Upper lobe of left lung (tissue), 6 donors: Measurements from ENCODE around the gene DCX. TPM values are rescaled to one million over a fixed set of nuclear protein-coding genes. Genes with fewer than 3 reads are reported as not detected.

Source experiments
- ATAC-seq, 2 donors: fragments of 200-7000 bp; cut with Tn5 transposase; one replicate each; pipeline ENCODE4 v1.9.1; 2022; ENCODE audit warnings: mild to moderate bottlenecking in 2 of 2, moderate library complexity in 2 of 2; ENCODE audit not compliant: low FRiP score in 2 of 2
- DNase-seq, 2 donors: peaks; one replicate each; pipeline ENCODE4 v3.0.0-alpha.2; 2019 to 2020
- H3K27ac ChIP-seq, 4 donors: fragments of 200-600 bp; sonication (generic); one replicate each; pipeline ENCODE4 v1.5.1; 2016 to 2019
- H3K27me3 ChIP-seq, 4 donors: fragments of 200-600 bp; sonication (generic); one replicate each; pipeline ENCODE4 v1.5.1; 2017 to 2019
- H3K36me3 ChIP-seq, 4 donors: fragments of 200-600 bp; sonication (generic); one replicate each; pipeline ENCODE4 v1.5.1; 2016 to 2019
- H3K4me1 ChIP-seq, 4 donors: fragments of 200-600 bp; sonication (generic); one replicate each; pipeline ENCODE4 v1.5.1; 2018 to 2019
- H3K4me3 ChIP-seq, 4 donors: fragments of 200-600 bp; sonication (generic); one replicate each; pipeline ENCODE4 v1.5.1; 2017 to 2019; ENCODE audit warnings: mild to moderate bottlenecking in 2 of 4, moderate library complexity in 1 of 4
- H3K9me3 ChIP-seq, 4 donors: fragments of 200-600 bp; sonication (generic); one replicate each; pipeline ENCODE4 v1.5.1; 2018 to 2019
- CTCF ChIP-seq, 6 experiments: fragments of 450-650 bp in 4 of 6; fragments of 200-600 bp in 2 of 6; sonication (generic) in 2 of 6; IDR thresholded peaks; one replicate each; pipeline ENCODE4 v1.5.1; 2016 to 2019; ENCODE audit warnings: antibody characterized with exemption in 6 of 6
- EP300 ChIP-seq, 4 donors: sonication (generic); formaldehyde crosslinking; IDR thresholded peaks; one replicate each; pipeline ENCODE4 v1.5.1; 2017; ENCODE audit warnings: antibody characterized with exemption in 4 of 4, control low read depth in 2 of 4
- POLR2A ChIP-seq, 4 donors: fragments of 450-650 bp; IDR thresholded peaks; one replicate each; pipeline ENCODE4 v1.5.1; 2016 to 2017; ENCODE audit warnings: antibody characterized with exemption in 4 of 4, mild to moderate bottlenecking in 2 of 4
- POLR2AphosphoS5 ChIP-seq, 2 donors: sonication (generic); formaldehyde crosslinking; IDR thresholded peaks; one replicate each; pipeline ENCODE4 v1.5.1; 2017; ENCODE audit warnings: antibody characterized with exemption in 2 of 2
- WGBS, 2 donors: methylation state at CpG; one replicate each; pipeline ENCODE4 v1.1.5; 2017 to 2018; 5-methylcytosine and 5-hydroxymethylcytosine counted together
- total RNA-seq, 6 donors: library from RNA; depleted of rRNA in 4 of 6; stranded (reverse); fragments of >200 nt in 4 of 6; gene quantifications; one replicate each; pipeline versions ENCODE4 v1.1.0 to v1.2.1, GENCODE V29; 2016 to 2021
- donor health status: DM: no; HTN: no; CAD: no; lungs with moderate emphysema.
- donor health status: DM: no; HTN: yes; CAD: no; lungs with severe emphysema.

DCX gene
- total RNA-seq, 6 donors from 2014 or later: not detected

DNA sequence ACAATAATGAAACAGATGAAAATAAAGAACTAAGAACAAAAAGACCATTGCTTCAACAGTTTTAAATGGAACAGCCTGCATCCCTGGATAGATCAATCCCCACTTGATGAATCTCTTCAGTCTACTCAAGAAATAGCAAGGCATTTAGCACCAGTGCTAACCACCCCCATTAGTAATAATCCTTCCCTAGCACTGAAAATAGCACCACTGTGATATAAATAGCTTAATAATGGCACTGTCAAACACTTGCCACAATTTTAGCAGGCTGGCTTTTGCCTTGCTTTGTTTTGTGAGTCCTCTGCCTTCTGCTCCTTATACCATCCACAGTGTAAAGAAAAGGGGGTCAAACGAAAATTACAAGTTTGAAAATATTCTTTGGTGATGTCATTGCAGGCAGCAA, 17.4 kb downstream of the DCX start:
- TF ChIP-seq EP300 (IDR thresholded peaks at IDR 0.05) (no peak), POLR2AphosphoS5 (IDR thresholded peaks at IDR 0.05) (no peak), CTCF (IDR thresholded peaks at IDR 0.05) (no peak), POLR2A (IDR thresholded peaks at IDR 0.05) (no peak)
- Histone ChIP-seq H3K36me3 (no peaks in the 10 kb centered on the region), H3K27ac (no peak overlapping the region), H3K27me3 (no peaks in the 10 kb centered on the region), H3K4me3 (no peak overlapping the region), H3K4me1 (no peaks in the 10 kb centered on the region), H3K9me3 (no peaks in the 10 kb centered on the region)
- DNase-seq (no peak), ATAC-seq (no peak)
- 22 to 50% methylated on average over 1 of the region's 1 CpG for WGBS, 2 donors

DNA sequence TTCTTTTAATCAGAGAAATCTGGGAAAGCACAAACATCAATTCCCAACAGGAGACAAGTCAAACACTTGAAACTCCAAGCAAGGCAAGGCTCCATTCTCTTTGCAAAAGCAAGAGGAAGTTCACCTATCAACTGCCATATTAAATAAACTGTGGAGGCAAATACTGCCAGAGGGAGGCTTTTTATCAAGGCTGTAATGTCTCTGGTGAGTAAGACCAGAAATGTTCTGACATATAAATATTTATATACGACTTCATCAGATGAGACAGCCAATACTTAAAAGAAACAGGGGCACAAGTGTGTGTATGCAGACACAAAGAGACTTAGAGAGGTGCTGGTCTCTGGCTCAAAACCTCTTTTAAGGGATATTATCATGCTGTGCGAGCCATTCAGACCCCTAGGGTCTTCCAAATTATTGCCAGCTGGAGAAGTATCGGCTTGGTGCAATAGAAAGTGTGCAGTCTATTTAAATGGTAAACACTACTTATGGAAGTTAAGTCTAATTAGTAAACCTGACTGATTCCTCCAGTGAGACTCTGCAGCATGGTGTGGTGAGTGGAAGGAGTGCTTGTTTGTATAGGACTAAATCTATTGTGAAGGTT, 24.4 kb downstream of the DCX start:
- no peak overlapping the region for H3K4me3 ChIP-seq
- ATAC-seq (no peak), DNase-seq (no peak)
- H3K36me3 ChIP-seq: no peaks in the 10 kb centered on the region
- H3K9me3 ChIP-seq: no peaks in the 10 kb centered on the region
- TF ChIP-seq POLR2A (IDR thresholded peaks at IDR 0.05) (no peak), CTCF (IDR thresholded peaks at IDR 0.05) (no peak), EP300 (IDR thresholded peaks at IDR 0.05) (no peak), POLR2AphosphoS5 (IDR thresholded peaks at IDR 0.05) (no peak)
- H3K27ac ChIP-seq: no peak overlapping the region
- WGBS, 2 donors: 23 to 40% methylated on average over 3 of the region's 3 CpGs
- no peaks in the 10 kb centered on the region for H3K27me3 ChIP-seq
- no peaks in the 10 kb centered on the region for H3K4me1 ChIP-seq

DNA sequence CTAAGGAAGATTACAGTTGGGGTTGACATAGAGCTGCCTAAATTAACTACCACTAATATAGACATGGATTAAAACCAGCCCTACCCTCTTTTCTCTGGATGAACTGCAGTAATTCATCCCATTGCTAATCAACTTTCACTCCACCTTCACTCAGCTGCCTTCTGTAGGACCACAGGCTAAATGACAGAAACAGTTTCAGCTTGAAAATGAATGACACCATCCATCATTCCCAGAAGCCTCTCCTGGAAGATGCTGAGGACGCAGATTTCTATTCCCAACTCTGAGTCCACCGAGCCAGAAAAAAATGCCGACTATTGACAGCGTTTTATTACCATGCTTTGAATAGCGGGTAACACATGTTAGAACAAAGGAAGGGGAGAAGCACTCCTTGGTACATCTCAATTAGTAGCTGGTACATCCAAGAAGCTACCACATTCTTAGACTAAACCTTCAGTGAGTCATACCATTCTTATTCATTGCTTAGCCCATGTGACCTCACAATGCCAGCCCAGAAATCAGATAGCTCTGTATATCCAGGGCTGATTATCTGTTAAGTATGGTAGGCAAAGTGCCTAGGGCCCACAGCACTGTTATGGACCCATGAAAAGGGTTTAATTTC, 25.3 kb downstream of the DCX start:
- 71 to 92% methylated on average over 5 of the region's 5 CpGs for WGBS, 2 donors
- Histone ChIP-seq H3K9me3 (no peaks in the 10 kb centered on the region), H3K27me3 (no peaks in the 10 kb centered on the region)

DNA sequence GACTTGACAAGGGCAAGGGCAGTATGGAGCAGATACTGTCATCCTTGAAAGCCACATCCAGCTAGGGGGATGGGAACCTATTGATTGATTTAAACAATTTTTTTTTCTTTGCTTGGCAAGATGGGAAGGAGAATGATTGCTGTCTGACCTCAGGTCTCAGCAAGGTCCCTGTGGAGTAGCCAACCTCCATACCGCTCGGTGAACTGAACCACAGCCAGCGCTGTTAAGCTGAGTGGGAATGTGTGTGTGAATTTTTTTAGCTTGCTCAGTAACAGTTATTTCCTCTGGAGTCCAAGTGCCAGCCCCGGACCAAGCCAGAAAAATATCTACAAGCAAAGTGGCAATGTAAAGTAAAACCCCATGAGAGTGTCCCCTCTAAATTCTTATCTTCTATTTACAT, 25.9 kb downstream of the DCX start:
- no peak for TF ChIP-seq POLR2A (IDR thresholded peaks at IDR 0.05)
- TF ChIP-seq CTCF (IDR thresholded peaks at IDR 0.05): no peak
- TF ChIP-seq EP300 (IDR thresholded peaks at IDR 0.05): no peak
- no peak for TF ChIP-seq POLR2AphosphoS5 (IDR thresholded peaks at IDR 0.05)
- H3K36me3 ChIP-seq: no peaks in the 10 kb centered on the region
- H3K4me3 ChIP-seq: no peak overlapping the region
- no peak for DNase-seq
- H3K27ac ChIP-seq: no peak overlapping the region
- no peaks in the 10 kb centered on the region for H3K4me1 ChIP-seq
- H3K9me3 ChIP-seq: no peaks in the 10 kb centered on the region
- 40 to 80% methylated on average over 3 to 4 of the region's 4 CpGs for WGBS, 2 donors
- H3K27me3 ChIP-seq: no peaks in the 10 kb centered on the region
- ATAC-seq: no peak

More for the DNA sequence above, 25.3 kb downstream of the DCX start:
- TF ChIP-seq EP300 (IDR thresholded peaks at IDR 0.05): no peak
- TF ChIP-seq POLR2AphosphoS5 (IDR thresholded peaks at IDR 0.05): no peak
- TF ChIP-seq CTCF (IDR thresholded peaks at IDR 0.05): no peak
- TF ChIP-seq POLR2A (IDR thresholded peaks at IDR 0.05): no peak
- Histone ChIP-seq H3K4me3 (no peak overlapping the region), H3K36me3 (no peaks in the 10 kb centered on the region), H3K4me1 (no peaks in the 10 kb centered on the region), H3K27ac (no peak overlapping the region)
- ATAC-seq (no peak), DNase-seq (no peak)

DNA sequence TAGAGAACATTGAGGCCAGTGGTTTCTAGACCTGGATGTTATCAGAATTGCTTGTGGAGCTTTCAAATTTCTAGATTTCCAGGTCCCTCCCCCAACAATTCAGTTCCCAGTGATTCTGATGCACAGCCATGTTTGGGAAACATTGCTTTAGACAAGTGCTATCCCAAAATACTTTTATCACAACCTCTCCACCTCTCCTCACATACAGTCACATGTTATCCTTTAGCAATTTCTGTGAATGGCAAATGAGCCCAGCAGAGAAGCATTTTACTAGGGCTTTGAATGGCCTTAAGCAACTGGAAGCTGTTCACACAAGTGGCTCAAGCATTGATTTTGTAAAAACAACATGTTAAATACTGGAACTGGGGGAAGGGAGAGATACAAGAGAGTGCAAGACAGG, 29.7 kb downstream of the DCX start:
- Histone ChIP-seq H3K4me3 (no peak overlapping the region), H3K9me3 (no peaks in the 10 kb centered on the region), H3K36me3 (no peaks in the 10 kb centered on the region), H3K27me3 (no peaks in the 10 kb centered on the region), H3K4me1 (no peaks in the 10 kb centered on the region), H3K27ac (no peak overlapping the region)
- TF ChIP-seq POLR2A (IDR thresholded peaks at IDR 0.05) (no peak), CTCF (IDR thresholded peaks at IDR 0.05) (no peak), EP300 (IDR thresholded peaks at IDR 0.05) (no peak), POLR2AphosphoS5 (IDR thresholded peaks at IDR 0.05) (no peak)
- DNase-seq (no peak), ATAC-seq (no peak)
